ENCODE data around the gene DMPK.
A peak's percentile ranks its signal among the peaks of the same experiment; 100 is the strongest.

Gene DMPK

GRCh38 chr19:45773384-45773783 lies 8.9 kb downstream of the DMPK start:
- Mint-ChIP-seq H3K9me3 (no peaks in the 10 kb centered on the region), H3K4me3 (no peak overlapping the region), H3K4me1 (peaks cover 19% of the 10 kb centered on the region), H3K27ac (peak overlapping the region; percentile 11), H3K36me3 (peaks cover 3% of the 10 kb centered on the region), H3K27me3 (peaks cover 72% of the 10 kb centered on the region)
- DNase-seq, result no peak
- CTCF ChIA-PET, result interaction anchor here (1.2 to 2.3 kb wide), 2 partner anchors 21 to 26 kb away, joined by 4 to 11 read pairs; no protein-coding TSS in a partner anchor

GRCh38 chr19:45772912-45773311 lies 9.4 kb downstream of the DMPK start:
- no peak for DNase-seq
- Mint-ChIP-seq H3K4me1 (peaks cover 20% of the 10 kb centered on the region), H3K27ac (no peak overlapping the region), H3K4me3 (no peak overlapping the region), H3K36me3 (peaks cover 3% of the 10 kb centered on the region), H3K9me3 (no peaks in the 10 kb centered on the region), H3K27me3 (peaks cover 72% of the 10 kb centered on the region)
- CTCF ChIA-PET, result interaction anchor here (1.2 to 2.3 kb wide), 2 partner anchors 22 to 26 kb away, joined by 4 to 11 read pairs; no protein-coding TSS in a partner anchor

DNA sequence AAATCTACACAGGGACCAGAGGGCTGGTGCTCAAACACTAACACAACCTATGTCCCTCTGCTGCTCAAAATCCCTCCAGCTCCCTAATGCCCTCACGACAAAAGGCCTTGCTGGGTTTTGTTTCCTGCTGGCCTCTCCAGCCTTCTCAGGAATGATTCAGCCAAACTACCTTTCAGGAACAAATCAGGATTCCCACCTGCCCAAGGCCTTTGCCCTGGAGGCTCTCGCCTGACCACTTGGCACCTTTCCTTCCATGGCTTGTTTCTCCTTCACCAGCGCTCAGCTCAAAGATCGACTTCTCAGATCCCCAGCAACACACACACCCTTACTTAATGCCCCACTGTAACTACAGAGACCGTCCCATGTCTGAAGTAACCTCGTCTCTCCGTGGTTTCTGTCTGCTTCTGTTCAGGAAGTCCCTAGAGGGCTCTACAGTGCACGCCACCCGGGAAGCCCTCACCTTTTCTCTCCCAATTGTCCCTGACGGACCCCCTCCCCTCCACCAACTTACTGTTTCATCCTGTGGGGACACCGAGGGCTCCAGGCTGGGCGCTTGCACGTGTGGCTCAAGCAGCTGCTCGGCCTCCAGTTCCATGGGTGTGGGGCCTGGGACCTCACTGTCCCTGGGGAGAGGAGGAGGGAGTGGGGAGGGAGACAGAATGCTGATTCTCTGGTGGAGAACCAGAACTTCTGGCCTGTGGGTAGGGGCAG lies 10.0 kb downstream of the DMPK start:
- H3K4me1 Mint-ChIP-seq, result peaks cover 22% of the 10 kb centered on the region
- no peak for DNase-seq
- no peaks in the 10 kb centered on the region for H3K9me3 Mint-ChIP-seq
- H3K27me3 Mint-ChIP-seq, result peaks cover 72% of the 10 kb centered on the region
- no peak overlapping the region for H3K4me3 Mint-ChIP-seq
- H3K27ac Mint-ChIP-seq, result no peak overlapping the region
- CTCF ChIA-PET, result interaction anchor here (2.3 kb wide), 1 partner anchor 27 kb away, joined by 11 read pairs; no protein-coding TSS in a partner anchor
- H3K36me3 Mint-ChIP-seq, result peaks cover 3% of the 10 kb centered on the region

DNA sequence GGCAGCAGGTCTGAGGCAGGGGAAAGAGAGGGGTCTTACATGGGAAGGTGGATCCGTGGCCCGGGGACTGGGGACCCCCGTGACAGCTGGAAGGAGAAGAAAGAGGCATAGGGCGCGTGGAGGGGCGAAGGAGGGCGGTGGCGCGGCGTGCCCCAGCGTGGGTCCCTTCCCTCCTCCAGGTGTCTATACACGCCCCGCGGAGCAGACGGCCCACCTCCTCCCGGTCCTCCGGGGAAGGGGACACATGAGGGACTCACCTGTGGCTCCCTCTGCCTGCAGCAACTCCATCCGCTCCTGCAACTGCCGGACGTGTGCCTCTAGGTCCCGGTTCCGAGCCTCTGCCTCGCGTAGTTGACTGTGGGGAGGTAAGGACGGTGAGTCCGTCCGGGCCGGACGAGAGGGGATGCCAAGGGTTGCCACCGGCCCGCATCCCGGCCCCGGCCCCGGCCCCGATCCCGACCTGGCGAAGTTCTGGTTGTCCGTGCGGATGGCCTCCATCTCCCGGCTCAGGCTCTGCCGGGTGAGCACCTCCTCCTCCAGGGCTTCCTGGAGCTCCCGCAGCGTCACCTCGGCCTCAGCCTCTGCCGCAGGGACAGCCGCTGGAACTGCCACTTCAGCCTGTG lies 10.9 kb downstream of the DMPK start:
- H3K9me3 Mint-ChIP-seq, result no peaks in the 10 kb centered on the region
- CTCF ChIA-PET, result interaction anchor here (3.3 to 4.8 kb wide), 2 partner anchors 8 to 27 kb away, joined by 27 to 92 read pairs; no protein-coding TSS in a partner anchor
- peaks cover 72% of the 10 kb centered on the region for H3K27me3 Mint-ChIP-seq
- no peaks in the 10 kb centered on the region for H3K36me3 Mint-ChIP-seq
- peaks cover 23% of the 10 kb centered on the region for H3K4me1 Mint-ChIP-seq
- peak overlapping the region; percentile 45 for H3K27ac Mint-ChIP-seq
- no peak overlapping the region for H3K4me3 Mint-ChIP-seq
- no peak for DNase-seq

DNA sequence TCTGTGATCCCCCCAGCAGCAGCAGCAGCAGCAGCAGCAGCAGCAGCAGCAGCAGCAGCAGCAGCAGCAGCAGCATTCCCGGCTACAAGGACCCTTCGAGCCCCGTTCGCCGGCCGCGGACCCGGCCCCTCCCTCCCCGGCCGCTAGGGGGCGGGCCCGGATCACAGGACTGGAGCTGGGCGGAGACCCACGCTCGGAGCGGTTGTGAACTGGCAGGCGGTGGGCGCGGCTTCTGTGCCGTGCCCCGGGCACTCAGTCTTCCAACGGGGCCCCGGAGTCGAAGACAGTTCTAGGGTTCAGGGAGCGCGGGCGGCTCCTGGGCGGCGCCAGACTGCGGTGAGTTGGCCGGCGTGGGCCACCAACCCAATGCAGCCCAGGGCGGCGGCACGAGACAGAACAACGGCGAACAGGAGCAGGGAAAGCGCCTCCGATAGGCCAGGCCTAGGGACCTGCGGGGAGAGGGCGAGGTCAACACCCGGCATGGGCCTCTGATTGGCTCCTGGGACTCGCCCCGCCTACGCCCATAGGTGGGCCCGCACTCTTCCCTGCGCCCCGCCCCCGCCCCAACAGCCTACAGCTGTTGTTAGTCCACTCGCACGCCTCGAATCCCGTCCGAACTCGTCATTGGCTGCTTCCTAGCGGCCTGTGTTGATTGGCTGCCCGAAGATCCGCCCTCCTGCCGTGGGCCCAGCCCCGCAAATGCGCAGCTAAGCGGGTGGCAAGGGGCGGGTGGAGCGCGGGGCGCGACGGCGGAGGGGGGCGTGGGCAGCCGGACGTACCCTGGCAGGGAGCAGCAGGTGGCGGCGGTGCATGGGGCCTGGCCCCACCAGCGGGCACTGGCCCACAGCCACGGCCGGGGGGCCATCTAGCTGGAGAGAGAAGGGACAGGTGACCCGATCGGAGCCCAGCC lies 11.8 kb downstream of the DMPK start:
- Mint-ChIP-seq H3K27me3 (peaks cover 81% of the 10 kb centered on the region), H3K27ac (peak overlapping the region; percentile 89)
- CTCF ChIA-PET, result interaction anchor here (0.9 to 4.8 kb wide), 6 partner anchors 9 to 246 kb away, joined by 3 to 92 read pairs (median 17); partner anchors contain the start of gene IRF2BP1

GRCh38 chr19:45769821-45770191 lies 12.5 kb downstream of the DMPK start:
- Mint-ChIP-seq H3K27me3 (peaks cover 84% of the 10 kb centered on the region), H3K27ac (peak overlapping the region; percentile 89), H3K4me3 (peak overlapping the region; percentile 83), H3K9me3 (no peaks in the 10 kb centered on the region), H3K36me3 (no peaks in the 10 kb centered on the region), H3K4me1 (peaks cover 23% of the 10 kb centered on the region)
- peak; percentile 75 for DNase-seq
- CTCF ChIA-PET, result interaction anchor here (0.8 to 4.8 kb wide), 15 partner anchors 9 to 282 kb away, joined by 3 to 92 read pairs (median 5); partner anchors contain the start of genes FBXO46, IRF2BP1, MYPOP and QPCTL

More for the DNA sequence above, 11.8 kb downstream of the DMPK start:
- Mint-ChIP-seq H3K4me3 (peak overlapping the region; percentile 83), H3K4me1 (peaks cover 23% of the 10 kb centered on the region), H3K9me3 (no peaks in the 10 kb centered on the region), H3K36me3 (no peaks in the 10 kb centered on the region)
- DNase-seq, result peak; percentile 92

DNA sequence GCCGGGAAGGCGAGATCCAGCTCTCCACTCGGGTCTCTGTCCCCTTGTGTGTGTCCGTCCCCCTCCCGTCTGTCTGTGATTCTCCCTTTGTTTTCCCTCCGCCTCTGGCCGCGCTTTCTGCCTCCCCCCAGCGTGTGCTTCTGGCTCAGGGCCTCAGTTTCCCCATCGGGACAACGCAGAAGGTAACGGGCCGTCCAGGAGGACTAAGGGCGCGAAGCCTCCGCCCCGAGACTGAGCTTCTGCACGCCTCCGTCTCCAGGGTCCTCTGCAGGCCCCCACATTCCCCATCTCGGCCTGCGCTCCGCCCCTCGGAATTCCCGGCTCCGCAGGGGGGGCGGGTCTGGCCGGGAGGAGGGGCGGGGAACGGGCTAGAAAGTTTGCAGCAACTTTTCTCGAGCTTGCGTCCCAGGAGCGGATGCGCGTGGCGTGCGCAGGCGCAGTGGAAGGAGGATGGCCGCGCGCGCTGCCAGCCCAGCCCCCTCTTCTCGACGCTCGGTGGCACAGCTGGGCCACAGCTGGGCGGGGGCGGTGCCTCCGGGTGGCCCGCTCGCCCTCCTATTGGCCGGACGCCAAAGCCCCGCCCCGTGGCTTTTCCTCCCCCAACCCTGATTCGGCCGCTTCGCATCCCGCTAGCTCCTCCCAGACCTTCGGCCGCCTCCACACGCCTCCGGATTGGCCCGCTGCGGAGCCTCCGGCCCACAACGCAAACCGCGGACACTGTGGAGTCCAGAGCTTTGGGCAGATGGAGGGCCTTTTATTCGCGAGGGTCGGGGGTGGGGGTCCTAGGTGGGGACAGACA lies 13.1 kb downstream of the DMPK start, which contains the start of gene SIX5:
Gene SIX5 (minus strand): TSS at position 269 of the 799 bp plus-strand sequence. CDS start 408 bp downstream, outside the sequence.
- Mint-ChIP-seq H3K36me3 (no peaks in the 10 kb centered on the region), H3K4me1 (peaks cover 23% of the 10 kb centered on the region), H3K27ac (peak within 1 kb of the TSS; percentile 89), H3K27me3 (peaks cover 87% of the 10 kb centered on the region), H3K9me3 (no peaks in the 10 kb centered on the region), H3K4me3 (peak within 1 kb of the TSS; percentile 83)
- peak; percentile 96 for DNase-seq
- CTCF ChIA-PET, result interaction anchor here (0.6 to 4.8 kb wide), 26 partner anchors 9 to 282 kb away, joined by 3 to 92 read pairs (median 4); partner anchors contain the start of genes CCDC61, DMPK, FBXO46 and FOXA3

GRCh38 chr19:45768655-45768983 lies 13.7 kb downstream of the DMPK start:
- peak; percentile 59 for DNase-seq
- Mint-ChIP-seq H3K27ac (no peak overlapping the region), H3K27me3 (peaks cover 88% of the 10 kb centered on the region), H3K36me3 (no peaks in the 10 kb centered on the region), H3K4me3 (peak overlapping the region; percentile 83), H3K4me1 (peaks cover 23% of the 10 kb centered on the region), H3K9me3 (no peaks in the 10 kb centered on the region)
- CTCF ChIA-PET, result interaction anchor here (0.8 to 4.8 kb wide), 16 partner anchors 10 to 283 kb away, joined by 3 to 92 read pairs (median 6); partner anchors contain the start of genes FBXO46, FOXA3, IRF2BP1 and MYPOP

- H3K4me1 Mint-ChIP-seq, result peaks cover 23% of the 10 kb centered on the region
- H3K4me3 Mint-ChIP-seq, result peak overlapping the region; percentile 60
- CTCF ChIA-PET, result interaction anchor here (1.0 to 4.8 kb wide), 10 partner anchors 11 to 243 kb away, joined by 3 to 92 read pairs (median 6); partner anchors contain the start of genes IRF2BP1 and MYPOP
- peaks cover 93% of the 10 kb centered on the region for H3K27me3 Mint-ChIP-seq
- H3K36me3 Mint-ChIP-seq, result no peaks in the 10 kb centered on the region
- peak; percentile 52 for DNase-seq
- no peaks in the 10 kb centered on the region for H3K9me3 Mint-ChIP-seq
- H3K27ac Mint-ChIP-seq, result no peak overlapping the region
These were observed 14.2 kb downstream of the DMPK start for GRCh38 chr19:45767881-45768654.

GRCh38 chr19:45767410-45767880 lies 14.8 kb downstream of the DMPK start:
- Mint-ChIP-seq H3K9me3 (no peaks in the 10 kb centered on the region), H3K4me1 (peaks cover 23% of the 10 kb centered on the region), H3K27me3 (peaks cover 92% of the 10 kb centered on the region), H3K36me3 (no peaks in the 10 kb centered on the region), H3K27ac (no peak overlapping the region), H3K4me3 (peak overlapping the region; percentile 31)
- CTCF ChIA-PET, result interaction anchor here (4.8 kb wide), 1 partner anchor 31 kb away, joined by 92 read pairs; no protein-coding TSS in a partner anchor
- DNase-seq, result no peak

GRCh38 chr19:45766869-45767346 lies 15.4 kb downstream of the DMPK start:
- no peak for DNase-seq
- no peaks in the 10 kb centered on the region for H3K9me3 Mint-ChIP-seq
- no peaks in the 10 kb centered on the region for H3K36me3 Mint-ChIP-seq
- CTCF ChIA-PET, result interaction anchor here (4.8 kb wide), 1 partner anchor 32 kb away, joined by 92 read pairs; no protein-coding TSS in a partner anchor
- H3K27ac Mint-ChIP-seq, result no peak overlapping the region
- H3K27me3 Mint-ChIP-seq, result peaks cover 91% of the 10 kb centered on the region
- peak overlapping the region; percentile 23 for H3K4me3 Mint-ChIP-seq
- H3K4me1 Mint-ChIP-seq, result peaks cover 23% of the 10 kb centered on the region

DNA sequence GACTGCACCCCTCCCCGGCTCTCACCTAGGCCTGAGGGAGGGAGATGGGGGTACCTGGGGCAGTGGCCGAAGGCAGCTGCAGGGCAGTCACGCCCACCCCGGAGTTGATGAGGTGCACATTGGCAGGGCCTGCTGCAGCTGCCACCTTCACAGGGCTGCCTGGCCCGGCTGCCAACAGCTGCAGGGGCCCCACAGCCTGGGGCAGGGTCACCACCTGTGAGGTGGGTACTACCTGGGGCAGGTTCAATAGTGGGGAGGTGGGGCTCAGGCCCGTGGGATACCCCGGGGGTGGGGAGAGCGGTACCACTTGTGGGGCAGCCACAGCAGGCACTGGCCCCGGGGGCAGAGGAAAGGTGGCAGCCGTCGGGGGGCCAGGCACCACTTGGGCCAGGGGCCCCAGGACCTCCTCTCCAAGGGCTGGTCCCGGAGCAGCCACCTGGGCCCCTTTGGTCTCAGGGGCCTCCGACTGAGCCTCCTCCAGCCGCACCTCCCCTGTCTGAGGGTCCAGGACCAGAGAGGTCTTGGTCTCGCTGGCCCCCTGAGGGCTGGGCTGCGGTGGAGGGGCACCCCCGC lies 15.9 kb downstream of the DMPK start:
- Mint-ChIP-seq H3K4me3 (no peak overlapping the region), H3K36me3 (no peaks in the 10 kb centered on the region), H3K27me3 (peaks cover 91% of the 10 kb centered on the region), H3K4me1 (peaks cover 23% of the 10 kb centered on the region), H3K9me3 (no peaks in the 10 kb centered on the region), H3K27ac (no peak overlapping the region)
- DNase-seq, result no peak
- CTCF ChIA-PET, result interaction anchor here (1.3 to 4.8 kb wide), 2 partner anchors 13 to 32 kb away, joined by 4 to 92 read pairs; no protein-coding TSS in a partner anchor
